ENCODE results near the gene MSH5.

- no peak for TF ChIP-seq CTCF (IDR thresholded peaks at IDR 0.05; ENCODE audit: low read length)
- TF ChIP-seq EZH2 (IDR thresholded peaks at IDR 0.05; ENCODE audit: borderline replicate concordance, low read length): no peak
Measured at GRCh38 chr6:31796993-31797385, 57.2 kb downstream of the MSH5 start.

Measured in OCI-LY1 (cell line).